Measurements from ENCODE around the gene CSF2.

Gene CSF2

GRCh38 chr5:132073231-132074013, at the start of gene CSF2:
Gene CSF2 (plus strand): TSS chr5:132073789. CDS start chr5:132073824, 35 bp downstream.
- no peak for DNase-seq

GRCh38 chr5:132024117-132024435, 49.5 kb upstream of the CSF2 start:
- DNase-seq = no peak

- no peak for DNase-seq
These were observed 48.7 kb upstream of the CSF2 start for GRCh38 chr5:132024789-132025402.

- DNase-seq = no peak
These were observed 48.1 kb upstream of the CSF2 start for GRCh38 chr5:132025403-132025971.

GRCh38 chr5:132026516-132027008, 47.0 kb upstream of the CSF2 start:
- no peak for DNase-seq

- DNase-seq = no peak
These were observed 46.6 kb upstream of the CSF2 start for GRCh38 chr5:132027027-132027426.

- DNase-seq = no peak
These were observed 43.8 kb upstream of the CSF2 start for GRCh38 chr5:132029609-132030330.

GRCh38 chr5:132030610-132031009, 43.0 kb upstream of the CSF2 start:
- no peak for DNase-seq

GRCh38 chr5:132032196-132032595, 41.4 kb upstream of the CSF2 start:
- no peak for DNase-seq

- DNase-seq = no peak
These were observed 40.5 kb upstream of the CSF2 start for GRCh38 chr5:132033122-132033521.

- DNase-seq = no peak
These were observed 36.2 kb upstream of the CSF2 start for GRCh38 chr5:132037353-132037752.

GRCh38 chr5:132044207-132044606, 29.4 kb upstream of the CSF2 start:
- no peak for DNase-seq

- DNase-seq = no peak
These were observed 26.7 kb upstream of the CSF2 start for GRCh38 chr5:132046880-132047299.

- DNase-seq = no peak
These were observed 24.5 kb upstream of the CSF2 start for GRCh38 chr5:132049093-132049492.

- no peak for DNase-seq
These were observed 24.0 kb upstream of the CSF2 start for GRCh38 chr5:132049559-132049958.

- DNase-seq = no peak
These were observed 23.5 kb upstream of the CSF2 start for GRCh38 chr5:132050136-132050535.

- no peak for DNase-seq
These were observed 22.7 kb upstream of the CSF2 start for GRCh38 chr5:132050661-132051552.

GRCh38 chr5:132052520-132052919, 21.1 kb upstream of the CSF2 start:
- DNase-seq = no peak

GRCh38 chr5:132053483-132053882, 20.1 kb upstream of the CSF2 start:
- no peak for DNase-seq

- DNase-seq = no peak
These were observed 19.4 kb upstream of the CSF2 start for GRCh38 chr5:132054031-132054696.

- no peak for DNase-seq
These were observed 18.7 kb upstream of the CSF2 start for GRCh38 chr5:132054697-132055440.

Data from NCI-H1417 treated with DMSO at 0.1 percent for 48 hours (cell line).